Thoracic aorta (tissue), 2 donors: ENCODE data around the gene SDCBP2. TPM values are rescaled to one million over a fixed set of nuclear protein-coding genes. Genes with fewer than 3 reads are reported as not detected.

ENCODE experiments used
- ATAC-seq: fragments of 150-250 bp; one replicate; pipeline ENCODE4 v1.8.0; 2017; ENCODE audit warnings: low read depth; ENCODE audit not compliant: insufficient number of reproducible peaks, low FRiP score
- DNase-seq: peaks from one replicate; pipeline ENCODE4 v3.0.0-alpha.2; 2020; ENCODE audit warnings: low spot score
- H3K27ac ChIP-seq, 2 donors: fragments of 200-600 bp; sonication (generic); 1 replicate in 1 of 2; 2 replicates in 1 of 2; pipeline ENCODE4 v1.5.1; 2016; ENCODE audit warnings: mild to moderate bottlenecking in 2 of 2, moderate library complexity in 2 of 2
- H3K27me3 ChIP-seq: fragments of 200-600 bp; sonication (generic); replicated peaks from 2 replicates; pipeline ENCODE4 v1.6.0; 2016; ENCODE audit warnings: mild to moderate bottlenecking; ENCODE audit not compliant: insufficient read depth
- H3K36me3 ChIP-seq: fragments of 200-600 bp; sonication (generic); one replicate; pipeline ENCODE4 v1.5.1; 2016
- H3K4me1 ChIP-seq, 2 donors: fragments of 200-600 bp; sonication (generic); 1 replicate in 1 of 2; 2 replicates in 1 of 2; pipeline versions ENCODE4 v1.5.1 to v1.6.0; 2016; ENCODE audit warnings: low read depth in 2 of 2, mild to moderate bottlenecking in 1 of 2; ENCODE audit not compliant: control insufficient read depth in 1 of 2
- H3K4me3 ChIP-seq: fragments of 200-600 bp; sonication (generic); 2 replicates; pipeline ENCODE4 v1.5.1; 2016; ENCODE audit warnings: mild to moderate bottlenecking
- H3K9me3 ChIP-seq: fragments of 200-600 bp; sonication (generic); 2 replicates; pipeline ENCODE4 v1.5.1; 2016
- total RNA-seq, 2 donors: library from RNA; depleted of rRNA; stranded (reverse); fragments of >200 nt; gene quantifications; one replicate each; pipeline versions ENCODE4 v1.1.0 to v1.2.3, GENCODE V29; 2016
- TF ChIP-seq, protein P1 (sequence below): fragments of 200-600 bp; sonication (generic); IDR thresholded peaks from one replicate; pipeline ENCODE4 v1.5.1; 2019; ENCODE audit warnings: antibody characterized with exemption

SDCBP2 gene
- total RNA-seq, 2 donors from 2014 or later, result 4.1 to 10.2 TPM

DNA sequence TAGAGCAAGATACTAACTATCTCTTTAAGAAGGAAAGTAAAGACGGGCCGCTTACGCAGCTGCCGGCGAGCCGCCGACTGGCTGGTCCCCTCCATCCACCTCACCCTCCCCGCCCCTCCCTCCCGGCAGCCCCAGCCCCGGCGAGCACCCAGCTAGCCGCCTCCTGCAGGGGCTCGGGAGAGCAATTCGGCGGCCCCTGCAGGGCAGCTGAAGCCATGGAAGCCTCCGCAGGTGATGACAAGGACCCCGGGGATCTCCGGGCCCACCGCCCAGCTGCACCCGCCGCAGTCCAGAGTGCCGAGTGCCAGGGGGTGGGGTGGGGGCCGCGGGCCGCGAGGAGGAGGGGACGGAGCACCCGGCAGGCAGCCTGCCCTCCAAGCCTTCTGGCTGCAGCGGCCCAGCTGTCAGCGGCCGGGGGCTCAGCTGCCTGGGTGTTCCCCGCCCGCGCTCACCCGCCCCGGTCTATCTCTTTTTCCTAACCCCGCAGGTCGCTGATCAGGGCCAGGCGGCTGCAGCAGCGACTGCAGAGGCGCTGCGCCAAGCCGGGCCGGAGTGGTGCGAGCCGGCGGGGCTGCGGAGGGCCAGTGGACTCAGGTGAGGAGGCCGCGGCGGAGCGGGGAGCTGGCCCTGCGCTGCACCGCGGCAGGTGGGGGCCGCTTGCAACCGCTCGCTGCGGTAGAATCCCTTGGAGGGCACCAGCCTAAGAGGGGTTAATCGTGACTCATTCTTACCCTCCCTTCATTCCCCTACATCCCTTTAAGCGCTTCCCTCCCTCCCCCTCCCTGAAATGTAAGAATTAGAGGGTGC is 62.6 kb downstream of the SDCBP2 start, which contains the start of gene SNPH:
TSS of gene SNPH (plus strand) at position 128 of the 807 bp plus-strand sequence. CDS start 29,946 bp downstream, outside the sequence.
- H3K4me1 ChIP-seq, result peaks cover 3 to 12% of the 10 kb centered on the region in 2 donors
- no peaks in the 10 kb centered on the region for H3K9me3 ChIP-seq
- no peaks in the 10 kb centered on the region for H3K36me3 ChIP-seq
- peak within 1 kb of the TSS; percentile 82 for H3K4me3 ChIP-seq
- peak; percentile 31 for ATAC-seq
- H3K27me3 ChIP-seq, result no peaks in the 10 kb centered on the region
- TF ChIP-seq, protein P1, sequence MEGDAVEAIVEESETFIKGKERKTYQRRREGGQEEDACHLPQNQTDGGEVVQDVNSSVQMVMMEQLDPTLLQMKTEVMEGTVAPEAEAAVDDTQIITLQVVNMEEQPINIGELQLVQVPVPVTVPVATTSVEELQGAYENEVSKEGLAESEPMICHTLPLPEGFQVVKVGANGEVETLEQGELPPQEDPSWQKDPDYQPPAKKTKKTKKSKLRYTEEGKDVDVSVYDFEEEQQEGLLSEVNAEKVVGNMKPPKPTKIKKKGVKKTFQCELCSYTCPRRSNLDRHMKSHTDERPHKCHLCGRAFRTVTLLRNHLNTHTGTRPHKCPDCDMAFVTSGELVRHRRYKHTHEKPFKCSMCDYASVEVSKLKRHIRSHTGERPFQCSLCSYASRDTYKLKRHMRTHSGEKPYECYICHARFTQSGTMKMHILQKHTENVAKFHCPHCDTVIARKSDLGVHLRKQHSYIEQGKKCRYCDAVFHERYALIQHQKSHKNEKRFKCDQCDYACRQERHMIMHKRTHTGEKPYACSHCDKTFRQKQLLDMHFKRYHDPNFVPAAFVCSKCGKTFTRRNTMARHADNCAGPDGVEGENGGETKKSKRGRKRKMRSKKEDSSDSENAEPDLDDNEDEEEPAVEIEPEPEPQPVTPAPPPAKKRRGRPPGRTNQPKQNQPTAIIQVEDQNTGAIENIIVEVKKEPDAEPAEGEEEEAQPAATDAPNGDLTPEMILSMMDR, result no peak
- peak within 1 kb of the TSS; percentile 7 to 20 for H3K27ac ChIP-seq
- no peak for DNase-seq

DNA sequence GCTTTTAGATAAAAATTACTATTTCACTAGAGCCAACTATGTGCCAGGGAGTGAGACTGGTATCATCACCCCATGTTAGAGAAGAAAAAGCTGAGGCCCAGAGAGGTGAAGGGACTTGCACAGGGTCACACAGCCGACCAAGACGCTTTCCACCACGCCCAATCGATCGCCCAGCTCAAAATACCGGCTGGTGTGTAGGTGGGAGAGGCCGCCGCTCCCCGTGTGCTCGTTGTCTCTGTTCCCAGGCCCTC is 63.1 kb downstream of the SDCBP2 start:
- Histone ChIP-seq H3K27ac (no peak overlapping the region), H3K4me3 (peak overlapping the region; percentile 82), H3K9me3 (no peaks in the 10 kb centered on the region), H3K36me3 (no peaks in the 10 kb centered on the region), H3K27me3 (no peaks in the 10 kb centered on the region), H3K4me1 (peaks cover 3 to 12% of the 10 kb centered on the region in 2 donors)
- ATAC-seq, result no peak
- DNase-seq, result no peak
- TF ChIP-seq, protein P1, result no peak

DNA sequence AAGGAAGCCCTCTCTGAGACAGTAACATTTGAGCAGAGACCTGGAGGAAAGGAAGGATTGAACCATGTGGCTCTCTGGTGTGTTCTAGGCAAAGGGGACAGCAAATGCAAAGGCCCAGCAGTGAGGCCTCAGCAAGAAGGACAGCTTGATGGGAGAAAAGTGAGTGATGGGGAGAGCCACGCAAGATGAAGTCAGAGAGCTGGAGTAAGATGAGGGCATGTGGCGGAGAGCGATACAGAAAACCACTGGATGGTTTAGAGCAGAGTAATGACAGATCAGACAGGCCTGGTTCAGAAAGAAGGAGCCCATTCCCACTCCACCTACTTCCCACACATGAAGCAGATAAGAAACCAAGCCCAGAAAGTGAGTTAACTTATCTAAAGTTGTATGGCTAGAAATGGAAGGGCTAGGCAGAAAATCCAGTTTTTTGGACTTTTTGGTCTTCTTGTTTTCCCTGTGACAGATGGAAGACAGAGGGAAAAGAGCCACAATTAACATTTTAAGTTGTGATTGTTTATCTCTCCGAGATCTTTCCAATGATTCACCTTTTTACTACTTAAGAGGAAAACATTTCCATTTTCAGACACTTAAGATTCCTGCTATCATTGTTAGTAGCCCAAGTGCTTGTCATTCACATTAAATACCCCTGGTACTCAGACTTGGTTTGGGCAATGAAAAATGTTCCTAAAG is 63.6 kb downstream of the SDCBP2 start:
- no peaks in the 10 kb centered on the region for H3K27me3 ChIP-seq
- H3K4me1 ChIP-seq, result peaks cover 3 to 12% of the 10 kb centered on the region in 2 donors
- DNase-seq (no peak), ATAC-seq (no peak)
- peak overlapping the region; percentile 82 for H3K4me3 ChIP-seq
- TF ChIP-seq, protein P1, result no peak
- H3K9me3 ChIP-seq, result no peaks in the 10 kb centered on the region
- no peak overlapping the region for H3K27ac ChIP-seq
- H3K36me3 ChIP-seq, result no peaks in the 10 kb centered on the region

DNA sequence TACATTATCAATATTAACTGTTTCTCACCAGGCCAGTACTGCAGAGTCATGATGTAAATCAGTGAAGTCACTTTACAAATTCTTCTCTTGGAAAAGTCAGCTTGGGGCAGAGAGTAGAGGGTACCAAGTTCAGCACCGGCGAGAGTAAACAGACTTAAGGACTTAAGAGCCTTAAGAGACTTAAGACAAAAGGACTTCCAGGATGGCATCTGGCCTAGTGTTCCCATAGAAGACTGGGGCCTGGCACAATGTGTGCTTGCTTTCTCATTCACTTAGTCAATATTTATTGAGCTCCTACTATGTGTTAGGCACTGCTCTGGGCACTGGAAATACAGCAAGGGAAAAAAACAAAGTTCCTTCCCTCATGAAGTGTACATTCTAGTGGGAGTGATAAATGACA is 64.2 kb downstream of the SDCBP2 start:
- TF ChIP-seq, protein P1, result no peak
- DNase-seq (no peak), ATAC-seq (no peak)
- no peaks in the 10 kb centered on the region for H3K9me3 ChIP-seq
- no peak overlapping the region for H3K27ac ChIP-seq
- H3K27me3 ChIP-seq, result no peaks in the 10 kb centered on the region
- no peak overlapping the region for H3K4me3 ChIP-seq
- no peaks in the 10 kb centered on the region for H3K36me3 ChIP-seq
- peaks cover 3 to 12% of the 10 kb centered on the region in 2 donors for H3K4me1 ChIP-seq

DNA sequence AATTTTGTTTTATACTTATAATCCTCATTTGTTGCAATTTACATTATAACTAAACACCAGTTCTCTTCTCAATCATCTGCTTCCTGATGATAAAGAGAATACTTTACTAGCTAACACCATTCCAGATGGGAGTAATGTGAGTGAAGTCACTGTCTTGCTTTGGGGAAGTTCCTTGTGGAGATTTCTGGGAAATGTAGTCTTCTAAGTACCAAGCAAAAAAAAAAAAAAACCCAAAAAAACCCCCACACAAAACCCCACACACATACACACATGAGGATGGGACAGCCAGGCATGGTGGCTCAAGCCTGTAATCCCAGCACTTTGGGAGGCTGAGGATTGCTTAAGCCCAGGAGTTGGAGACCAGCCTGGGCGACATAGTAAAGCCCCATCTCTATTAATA is 65.1 kb downstream of the SDCBP2 start:
- Histone ChIP-seq H3K4me1 (peaks cover 3 to 12% of the 10 kb centered on the region in 2 donors), H3K27ac (no peak overlapping the region), H3K9me3 (no peaks in the 10 kb centered on the region), H3K27me3 (no peaks in the 10 kb centered on the region), H3K36me3 (no peaks in the 10 kb centered on the region), H3K4me3 (no peak overlapping the region)
- no peak for ATAC-seq
- no peak for DNase-seq
- TF ChIP-seq, protein P1, result no peak
